ENCODE measurements around the gene PHB1.
"Not testable (repeated sequence)": the region's sequence is repeated elsewhere in the genome, so short reads cannot be mapped to it uniquely, and the experiment has no call there.

The PHB1 gene

DNA sequence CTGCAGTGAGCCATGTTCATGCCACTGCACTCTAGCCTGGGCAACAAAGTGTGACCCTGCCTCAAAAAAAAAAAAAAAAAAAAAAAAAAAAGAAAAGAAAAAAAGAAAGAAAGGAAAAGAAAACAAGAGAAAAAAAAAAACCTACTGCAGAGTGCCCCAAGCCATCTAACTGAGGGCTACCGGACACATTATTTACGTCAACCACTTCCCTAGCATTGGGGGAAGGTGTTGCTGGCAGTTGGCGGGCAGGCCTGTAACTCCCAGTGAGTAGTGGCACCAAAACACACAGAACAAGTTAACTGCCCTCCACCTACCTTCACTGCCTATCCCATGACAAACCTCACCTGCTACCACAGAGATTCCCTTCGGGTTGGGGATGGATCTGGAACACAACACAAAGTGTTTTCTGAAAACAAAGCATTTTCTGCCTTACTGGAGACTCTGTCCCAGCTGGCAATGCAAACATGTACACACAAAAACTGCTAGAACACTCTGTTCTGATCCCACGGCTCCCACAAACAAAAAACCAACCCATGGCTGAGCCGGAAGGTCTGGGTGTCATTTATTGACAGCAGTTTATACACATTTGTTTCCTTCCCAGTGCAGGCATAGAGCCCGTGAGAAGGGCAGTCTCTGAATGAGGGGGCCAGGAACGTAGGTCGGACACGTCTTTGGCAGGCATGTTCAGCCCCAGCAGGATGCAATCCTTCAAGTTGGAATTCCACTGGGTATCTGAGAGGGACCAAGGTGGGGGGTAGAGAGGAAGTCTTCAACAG lies 11.0 kb downstream of the PHB1 start:
- no peak for DNase-seq

GRCh38 chr17:49402706-49403105 lies 12.0 kb downstream of the PHB1 start:
- no peak for DNase-seq

DNA sequence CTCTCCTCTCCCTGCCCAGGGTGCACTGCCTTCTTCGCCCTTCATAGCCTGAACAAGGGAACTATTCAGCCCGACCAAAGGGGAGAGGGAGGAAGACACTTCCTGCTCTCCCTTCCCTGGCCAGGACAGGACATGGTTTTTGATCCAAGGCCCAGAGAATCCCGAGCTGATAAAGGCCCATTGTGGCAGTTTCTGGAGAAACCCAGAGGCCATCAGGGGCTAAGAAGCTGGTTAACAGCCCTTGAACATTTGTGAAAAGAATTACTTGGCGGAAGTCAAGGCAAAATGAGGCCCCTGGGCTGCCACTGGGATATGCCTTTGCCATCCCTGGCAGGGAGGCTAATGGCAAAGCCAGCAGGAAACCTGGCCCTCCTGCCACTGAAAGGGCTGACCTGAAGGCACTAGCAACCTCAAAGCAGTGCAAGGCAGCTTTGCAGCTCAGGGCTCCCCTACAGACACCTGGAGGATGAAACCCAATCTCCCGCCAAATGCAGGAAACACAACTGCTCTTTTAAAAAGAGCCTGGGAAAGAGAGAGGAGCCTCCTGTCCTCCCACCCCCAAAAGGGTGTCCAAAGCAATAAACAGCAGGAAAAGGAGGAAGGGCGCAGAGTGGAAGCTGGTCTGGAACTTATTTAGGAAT lies 12.6 kb downstream of the PHB1 start:
- DNase-seq, result no peak

GRCh38 chr17:49399995-49400394 lies 14.7 kb downstream of the PHB1 start:
- no peak for DNase-seq

GRCh38 chr17:49397586-49397985 lies 17.1 kb downstream of the PHB1 start:
- DNase-seq, result no peak

DNA sequence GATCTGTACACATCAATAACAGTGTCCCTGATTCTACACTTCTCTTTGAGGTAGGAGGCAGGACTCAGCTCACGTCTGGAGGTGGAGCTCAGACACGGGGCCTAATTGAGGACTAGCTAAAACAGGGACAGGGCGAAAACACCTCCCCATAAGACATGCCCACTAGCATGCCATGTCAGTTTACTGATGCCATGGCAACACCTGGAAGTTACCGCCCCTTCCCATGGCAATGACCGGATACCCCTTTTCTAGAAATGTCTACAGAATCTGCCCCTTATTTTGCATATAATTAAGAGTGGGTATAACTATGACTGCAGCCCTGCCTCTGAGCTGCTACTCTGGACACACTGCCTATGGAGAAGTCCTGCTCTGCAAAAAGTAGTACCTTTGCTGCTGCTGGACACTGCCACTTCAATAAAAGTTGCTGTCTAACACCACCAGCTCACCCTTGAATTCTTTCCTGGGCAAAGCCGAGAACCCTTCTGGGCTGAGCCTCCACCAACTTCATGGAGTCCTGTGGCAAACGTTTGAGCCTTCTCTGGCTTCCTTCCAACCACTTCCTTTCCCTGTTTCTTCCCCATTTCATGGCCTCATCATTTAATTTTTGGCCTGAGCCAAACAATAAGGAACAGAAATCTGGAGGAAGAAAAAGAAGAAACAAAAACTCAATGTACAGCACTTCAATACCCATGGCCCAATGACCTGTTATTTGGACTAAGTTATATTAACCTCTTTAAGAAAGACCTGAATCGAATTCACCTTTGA lies 21.0 kb downstream of the PHB1 start:
- no peak for DNase-seq

DNA sequence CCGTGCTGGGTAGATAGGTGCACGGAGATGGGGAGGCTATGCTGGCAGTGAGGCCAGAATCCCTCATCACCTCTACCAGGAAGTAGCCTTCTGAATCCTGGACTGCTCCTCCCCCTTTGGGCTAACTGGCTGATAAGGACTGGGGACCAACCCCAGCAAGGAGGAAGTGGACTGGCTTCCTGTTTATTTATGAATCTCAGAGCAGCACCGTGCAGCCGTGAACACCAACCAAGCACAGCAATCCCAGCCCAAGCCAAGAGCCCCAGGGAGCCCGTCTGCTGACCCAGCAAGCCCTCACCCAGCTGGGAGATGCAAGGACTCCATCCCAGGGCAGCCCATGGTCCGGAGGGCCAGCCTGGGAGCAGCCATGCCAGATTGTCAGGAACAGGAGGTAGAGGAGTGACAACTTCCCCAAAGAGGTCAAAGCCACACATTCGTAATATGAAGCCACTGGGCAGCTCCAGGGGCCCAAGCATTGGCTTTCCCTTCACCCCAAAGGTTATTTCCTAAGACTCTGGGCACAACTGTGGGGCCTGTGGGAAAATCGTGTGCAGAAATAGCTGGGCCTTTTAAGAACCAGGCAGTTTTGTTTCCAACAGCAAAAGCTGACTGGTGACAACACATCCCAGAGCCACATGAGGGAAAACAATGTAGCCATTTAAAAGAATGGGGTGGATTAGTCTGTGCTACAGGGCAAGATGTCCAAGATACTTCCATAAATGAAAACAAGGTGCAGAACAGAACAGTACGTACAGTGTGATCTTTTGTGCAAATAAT lies 23.9 kb downstream of the PHB1 start:
- DNase-seq, result no peak

- DNase-seq, result not testable (repeated sequence)
These were observed 25.0 kb downstream of the PHB1 start for GRCh38 chr17:49389514-49390347.

- DNase-seq, result no peak
These were observed 25.8 kb downstream of the PHB1 start for GRCh38 chr17:49388692-49389513.

- DNase-seq, result no peak
These were observed 26.4 kb downstream of the PHB1 start for GRCh38 chr17:49388290-49388640.

DNA sequence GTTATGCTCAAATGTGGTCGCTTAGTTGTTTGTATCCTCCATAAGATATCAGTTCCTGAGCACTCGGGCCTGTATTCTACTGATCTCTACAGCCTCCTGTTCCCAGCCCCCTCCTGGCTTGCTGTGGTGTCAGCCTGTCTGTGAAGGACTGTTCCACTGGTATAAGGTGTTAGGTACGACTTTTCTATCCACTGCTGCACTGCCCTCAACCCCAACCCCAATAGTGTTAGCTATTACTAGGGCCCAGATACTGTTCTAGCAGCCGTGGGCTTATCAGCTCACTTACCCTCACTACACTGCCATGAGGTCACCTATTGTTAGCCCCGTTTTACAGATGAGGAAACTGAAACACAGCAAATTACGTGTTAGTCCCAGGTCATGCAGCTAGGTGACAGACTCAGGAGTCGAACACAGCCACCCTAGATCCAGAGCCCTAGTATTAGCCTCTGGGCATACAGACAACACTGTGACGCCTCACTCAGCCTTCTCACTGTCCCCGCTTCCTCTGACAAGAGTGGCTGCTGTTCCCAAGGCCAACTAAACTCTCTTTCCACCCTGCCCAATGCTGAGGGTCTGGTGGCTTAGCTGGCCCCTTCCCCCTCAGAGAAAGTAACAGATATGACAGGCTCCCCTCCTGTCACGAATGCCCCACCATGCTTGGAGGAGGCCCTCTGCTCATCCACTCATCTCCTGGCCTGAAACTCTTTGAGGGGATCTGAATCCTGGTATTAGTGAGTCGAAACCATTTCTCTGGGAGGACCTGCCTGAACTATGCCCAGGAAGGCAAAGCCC lies 27.0 kb downstream of the PHB1 start:
- no peak for DNase-seq

GRCh38 chr17:49386373-49386772 lies 28.3 kb downstream of the PHB1 start:
- no peak for DNase-seq

GRCh38 chr17:49384951-49385350 lies 29.7 kb downstream of the PHB1 start:
- DNase-seq, result no peak

DNA sequence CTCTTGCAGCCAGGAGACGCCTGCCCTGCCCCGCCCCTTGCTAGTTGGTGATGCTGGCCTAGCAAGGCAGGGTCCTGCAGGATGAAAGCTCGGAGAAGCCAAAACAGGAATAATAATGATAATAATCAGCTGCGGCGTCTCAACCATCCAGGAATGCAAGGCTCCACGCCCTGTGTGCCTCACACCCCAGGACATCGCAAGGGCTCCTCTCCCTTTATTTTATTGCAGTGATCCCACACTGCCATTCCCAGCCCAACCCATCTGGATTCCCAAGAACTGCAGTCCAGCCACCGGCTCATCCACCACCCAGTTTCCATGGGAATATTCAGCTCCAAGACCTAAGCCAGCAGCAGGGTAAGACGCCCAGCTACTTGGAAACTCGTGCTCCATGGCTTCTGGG lies 31.6 kb downstream of the PHB1 start:
- DNase-seq, result no peak

GRCh38 chr17:49382556-49382955 lies 32.1 kb downstream of the PHB1 start:
- DNase-seq, result no peak

- no peak for DNase-seq
These were observed 32.9 kb downstream of the PHB1 start for GRCh38 chr17:49381793-49382192.

- DNase-seq, result no peak
These were observed 33.6 kb downstream of the PHB1 start for GRCh38 chr17:49381033-49381432.

DNA sequence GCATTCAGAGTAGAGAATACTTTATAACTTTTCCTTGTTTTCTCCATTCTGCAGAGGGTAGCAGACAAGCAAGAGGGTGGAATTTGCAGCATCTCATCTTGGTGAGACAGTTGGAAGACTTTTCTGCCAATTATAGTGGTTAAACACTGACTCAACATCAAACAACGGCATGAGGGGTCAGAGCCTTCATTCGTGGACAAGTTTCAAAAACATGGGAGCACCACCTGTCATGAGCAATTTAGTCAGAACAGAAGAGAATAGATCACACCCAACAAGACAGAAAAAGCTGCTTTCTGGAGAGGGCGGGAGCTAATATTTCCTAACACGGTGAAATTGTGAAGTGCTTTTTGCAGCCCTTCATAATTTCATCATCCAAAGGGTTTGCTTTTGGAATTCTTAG lies 34.8 kb downstream of the PHB1 start:
- DNase-seq, result no peak

GRCh38 chr17:49378311-49378710 lies 36.4 kb downstream of the PHB1 start:
- DNase-seq, result no peak

GRCh38 chr17:49375544-49375943 lies 39.1 kb downstream of the PHB1 start:
- no peak for DNase-seq

DNA sequence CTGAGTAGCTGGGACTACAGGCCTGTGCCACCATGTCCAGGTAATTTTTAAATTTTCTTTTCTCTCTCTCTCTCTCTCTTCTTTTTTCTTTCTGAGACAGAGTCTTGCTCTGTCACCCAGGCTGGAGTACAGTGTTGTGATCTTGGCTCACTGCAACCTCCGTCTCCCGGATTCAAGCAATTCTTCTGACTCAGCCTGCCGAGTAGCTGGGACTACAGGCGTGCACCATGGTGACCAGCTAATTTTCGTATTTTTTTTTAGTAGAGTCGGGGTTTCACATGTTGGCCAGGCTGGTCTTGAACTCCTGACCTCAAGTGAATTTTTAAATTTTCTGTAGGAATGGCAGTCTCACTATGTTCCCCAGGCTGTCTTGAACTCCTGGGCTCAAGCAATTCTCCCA lies 41.6 kb downstream of the PHB1 start:
- no peak for DNase-seq
